Measurements from ENCODE around the gene SEH1L.
"Not testable (repeated sequence)": the region's sequence is repeated elsewhere in the genome, so short reads cannot be mapped to it uniquely, and the experiment has no call there.

Gene SEH1L, protein sequence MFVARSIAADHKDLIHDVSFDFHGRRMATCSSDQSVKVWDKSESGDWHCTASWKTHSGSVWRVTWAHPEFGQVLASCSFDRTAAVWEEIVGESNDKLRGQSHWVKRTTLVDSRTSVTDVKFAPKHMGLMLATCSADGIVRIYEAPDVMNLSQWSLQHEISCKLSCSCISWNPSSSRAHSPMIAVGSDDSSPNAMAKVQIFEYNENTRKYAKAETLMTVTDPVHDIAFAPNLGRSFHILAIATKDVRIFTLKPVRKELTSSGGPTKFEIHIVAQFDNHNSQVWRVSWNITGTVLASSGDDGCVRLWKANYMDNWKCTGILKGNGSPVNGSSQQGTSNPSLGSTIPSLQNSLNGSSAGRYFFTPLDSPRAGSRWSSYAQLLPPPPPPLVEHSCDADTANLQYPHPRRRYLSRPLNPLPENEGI

GRCh38 chr18:12947285-12948049 is at the start of gene SEH1L:
Gene SEH1L, plus strand, starts transcription at chr18:12948011. Its CDS starts 111 bp downstream, at chr18:12948122.
- FAIRE-seq = peak; percentile 90
- DNase-seq (ENCODE audit: extremely low spot score, insufficient read length, low read depth) = peak; percentile 95

DNA sequence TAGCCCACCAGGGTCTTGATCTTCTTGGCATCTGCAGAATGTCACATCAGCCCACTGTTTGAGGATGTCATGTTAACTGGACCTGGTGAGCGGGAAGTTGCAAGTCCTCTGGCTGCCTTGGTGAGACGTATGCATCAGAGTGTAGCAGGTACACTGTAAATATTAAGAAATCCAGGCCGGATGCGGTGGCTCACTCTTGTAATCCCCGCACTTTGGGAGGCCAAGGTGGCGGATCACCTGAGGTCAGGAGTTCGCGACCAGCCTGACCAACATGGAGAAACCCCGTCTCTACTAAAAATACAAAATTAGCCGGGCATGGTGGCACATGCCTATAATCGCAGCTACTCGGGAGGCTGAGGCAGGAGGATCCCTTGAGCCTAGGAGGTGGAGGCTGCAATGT is 46.6 kb upstream of the SEH1L start:
- not testable (repeated sequence) for FAIRE-seq; DNase-seq (ENCODE audit: extremely low spot score, insufficient read length, low read depth)

DNA sequence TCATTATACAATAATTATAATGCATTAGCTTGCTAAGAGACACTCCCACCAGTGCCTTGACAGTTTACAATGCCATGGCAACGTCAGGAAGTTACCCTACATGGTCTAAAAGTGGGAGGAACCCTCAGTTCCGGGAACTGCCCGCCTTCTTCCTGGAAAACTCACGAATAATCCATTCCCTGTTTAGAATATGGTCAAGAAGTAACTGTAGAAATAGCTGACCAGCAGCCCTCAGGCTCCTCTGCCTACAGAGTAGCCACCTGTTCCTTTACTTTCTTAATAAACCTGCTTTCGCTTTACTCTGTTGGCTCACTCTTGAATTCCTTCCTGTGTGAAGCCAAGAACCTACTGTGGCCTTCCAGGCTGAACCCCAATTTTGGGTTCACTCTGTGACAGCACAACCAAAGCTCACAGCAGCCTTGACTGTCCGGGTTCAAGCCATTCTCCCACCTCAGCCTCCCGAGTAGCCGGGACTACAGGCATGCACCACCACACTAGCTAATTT is 43.7 kb upstream of the SEH1L start:
- DNase-seq (ENCODE audit: extremely low spot score, insufficient read length, low read depth) = no peak
- FAIRE-seq = no peak

DNA sequence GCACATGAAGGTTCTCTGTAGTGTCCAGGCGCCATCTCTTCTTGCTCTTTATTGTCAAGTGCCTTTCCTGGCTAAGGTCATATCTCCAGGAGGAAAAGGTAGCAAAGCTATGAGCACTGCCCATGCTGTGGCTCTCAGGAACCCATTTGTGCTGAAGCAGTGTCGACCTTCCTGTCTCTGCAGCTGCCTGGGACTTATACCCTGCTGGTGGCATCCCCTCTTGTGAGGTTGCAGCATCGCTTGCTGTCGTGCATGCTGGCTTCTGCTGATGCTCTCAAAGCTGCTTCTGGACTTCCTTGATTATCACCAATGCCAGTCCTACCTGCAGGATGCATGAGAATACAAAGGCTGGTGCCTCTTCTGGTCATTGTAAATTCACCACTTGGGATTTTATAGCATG is 41.7 kb upstream of the SEH1L start:
- FAIRE-seq (no peak), DNase-seq (ENCODE audit: extremely low spot score, insufficient read length, low read depth) (no peak)

- no peak for FAIRE-seq
Observed at GRCh38 chr18:12906773-12907172, 41.0 kb upstream of the SEH1L start.

DNA sequence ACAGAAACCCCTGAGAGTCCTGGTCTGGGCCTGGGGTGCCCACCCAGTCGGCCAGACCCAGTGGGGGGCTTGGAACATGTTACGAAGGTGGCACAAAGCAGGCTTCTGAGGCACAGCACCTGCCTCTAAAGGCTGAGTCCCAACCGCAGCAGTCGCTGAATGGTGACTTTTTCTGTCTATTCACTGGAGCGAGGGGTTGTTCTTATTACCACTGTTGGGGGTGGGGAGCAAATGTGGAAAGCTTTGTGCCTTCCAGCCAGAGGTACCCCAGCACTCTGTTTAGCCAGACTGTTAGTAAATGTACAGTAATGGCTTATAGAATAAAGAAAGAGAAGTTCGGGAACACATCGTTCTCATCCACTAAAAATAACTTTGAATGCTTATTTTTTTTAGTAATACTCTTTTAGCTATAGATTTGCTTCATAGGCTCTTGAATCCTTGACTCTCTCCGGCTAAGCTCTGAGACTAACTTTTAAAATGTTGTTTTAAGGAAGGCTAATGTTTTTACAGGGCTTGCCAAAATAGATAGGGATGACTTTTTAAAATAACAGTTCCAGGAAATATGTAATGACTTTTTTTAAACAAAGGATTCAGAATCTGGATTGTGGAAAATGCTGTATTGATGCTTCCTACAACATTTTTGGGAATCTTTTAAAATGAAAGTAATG is 40.4 kb upstream of the SEH1L start:
- no peak for FAIRE-seq
- no peak for DNase-seq (ENCODE audit: extremely low spot score, insufficient read length, low read depth)

More at GRCh38 chr18:12906773-12907172, 41.0 kb upstream of the SEH1L start:
- no peak for DNase-seq (ENCODE audit: extremely low spot score, insufficient read length, low read depth)

- no peak for DNase-seq (ENCODE audit: extremely low spot score, insufficient read length, low read depth)
- FAIRE-seq = no peak
Observed at GRCh38 chr18:12908706-12909105, 39.1 kb upstream of the SEH1L start.

DNA sequence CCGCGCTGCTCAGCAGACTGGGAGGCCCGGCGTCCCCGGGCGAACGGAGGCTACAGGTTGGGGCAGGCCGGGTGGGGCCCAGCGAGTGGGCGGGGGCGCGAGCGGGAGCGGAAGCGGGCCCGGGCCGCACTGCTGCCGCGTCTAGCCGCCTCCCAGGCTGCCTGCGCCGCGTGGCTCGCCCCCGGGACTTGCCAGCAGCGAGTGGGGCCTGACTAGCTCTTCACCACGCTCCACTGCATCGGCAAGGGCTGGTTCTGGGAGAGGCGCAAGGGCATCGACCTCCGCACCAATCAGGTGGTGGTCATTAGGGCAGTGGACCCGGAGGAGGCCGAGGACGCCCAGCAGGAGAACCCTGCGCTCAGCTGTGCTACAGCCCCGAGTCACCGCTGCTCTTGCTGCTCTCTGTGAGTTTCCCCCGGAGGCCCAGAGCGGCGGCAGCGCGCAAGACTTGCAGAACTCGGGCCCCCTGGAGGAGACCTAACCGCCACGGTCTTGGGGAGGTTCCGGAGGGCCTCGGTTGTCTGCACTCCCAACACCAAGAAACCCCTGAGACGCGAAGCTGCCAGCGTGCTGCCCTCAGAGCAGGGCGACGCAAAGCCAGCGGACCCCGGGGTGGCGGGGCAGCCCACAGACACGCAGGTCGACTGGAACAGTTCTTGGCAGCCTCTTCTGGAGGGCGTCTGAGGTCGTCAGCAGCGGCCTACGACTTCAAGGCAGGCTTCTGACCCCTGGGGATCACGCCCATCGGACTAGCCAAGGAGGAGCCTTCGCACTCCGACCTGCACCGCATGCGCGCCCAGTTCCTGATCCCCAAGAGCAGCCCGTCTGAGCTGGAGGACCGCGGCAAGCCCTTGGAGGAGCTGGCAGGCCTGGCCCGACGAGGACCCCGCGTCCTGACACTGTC is 36.5 kb upstream of the SEH1L start:
- no peak for FAIRE-seq

DNA sequence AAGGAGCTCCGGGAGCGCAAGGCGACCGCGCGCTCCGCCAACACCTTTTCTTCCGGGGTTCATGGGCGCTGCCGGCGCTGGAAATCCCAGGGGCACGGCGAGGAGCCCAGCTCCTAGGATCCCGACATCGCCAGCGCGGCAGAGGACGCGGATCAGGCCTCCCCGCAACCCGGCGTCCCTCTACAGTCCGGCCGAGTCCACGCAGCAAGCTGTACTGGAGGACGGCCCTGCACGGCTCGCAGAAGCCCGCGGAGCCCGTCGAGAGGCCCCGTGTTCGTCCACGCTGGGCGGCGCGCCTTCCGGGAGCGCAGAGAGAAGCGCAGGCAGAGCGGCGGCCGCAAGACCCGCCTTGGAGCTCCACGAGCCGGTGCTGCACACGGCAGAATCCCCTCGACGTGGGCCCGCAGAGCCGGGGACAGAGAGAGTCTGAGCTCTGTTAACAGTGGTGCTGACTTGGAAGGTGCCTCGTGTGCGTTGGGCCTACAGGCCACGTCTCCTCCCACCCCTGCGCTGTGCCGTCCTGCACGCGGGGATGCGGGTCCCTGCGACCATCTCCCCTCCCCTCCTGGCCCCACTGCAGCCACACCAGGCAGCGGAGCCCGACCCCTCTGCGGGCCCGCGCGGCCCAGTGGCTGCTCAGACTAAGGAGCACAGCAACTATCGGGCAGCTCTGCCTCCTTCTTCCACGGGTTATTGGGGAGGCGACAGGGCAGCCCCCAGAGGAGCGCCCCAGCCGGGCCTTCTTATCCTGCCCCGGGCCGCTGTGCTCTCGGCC is 35.7 kb upstream of the SEH1L start:
- FAIRE-seq (no peak), DNase-seq (ENCODE audit: extremely low spot score, insufficient read length, low read depth) (no peak)

More for the DNA sequence above, 36.5 kb upstream of the SEH1L start:
- DNase-seq (ENCODE audit: extremely low spot score, insufficient read length, low read depth) = no peak

- FAIRE-seq = peak; percentile 41
Observed at GRCh38 chr18:12921178-12921577, 26.6 kb upstream of the SEH1L start.

GRCh38 chr18:12922266-12922665 is 25.5 kb upstream of the SEH1L start:
- no peak for FAIRE-seq
- no peak for DNase-seq (ENCODE audit: extremely low spot score, insufficient read length, low read depth)

More at GRCh38 chr18:12921178-12921577, 26.6 kb upstream of the SEH1L start:
- DNase-seq (ENCODE audit: extremely low spot score, insufficient read length, low read depth) = peak; percentile 14

- DNase-seq (ENCODE audit: extremely low spot score, insufficient read length, low read depth) = no peak
- no peak for FAIRE-seq
Observed at GRCh38 chr18:12924616-12925015, 23.2 kb upstream of the SEH1L start.

- FAIRE-seq (no peak), DNase-seq (ENCODE audit: extremely low spot score, insufficient read length, low read depth) (no peak)
Observed at GRCh38 chr18:12928206-12928605, 19.6 kb upstream of the SEH1L start.

DNA sequence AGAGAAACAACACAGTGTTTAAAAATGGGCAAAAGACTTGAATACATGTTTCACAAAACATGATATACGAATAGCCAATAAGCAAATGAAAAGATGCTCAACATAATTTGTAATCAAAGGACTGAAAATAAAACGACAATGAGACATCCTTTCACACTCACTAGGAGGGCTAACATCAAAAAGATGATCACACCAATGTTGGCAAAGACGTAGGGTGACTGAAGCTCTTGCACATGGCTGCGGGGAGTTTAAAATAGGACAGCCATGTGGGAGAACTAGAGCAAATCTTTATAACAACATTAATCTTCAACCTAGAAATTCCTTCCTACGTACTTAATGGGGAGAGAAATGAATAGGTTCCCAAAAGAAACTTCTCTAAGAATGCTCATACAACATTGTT is 19.2 kb upstream of the SEH1L start:
- FAIRE-seq = no peak

DNA sequence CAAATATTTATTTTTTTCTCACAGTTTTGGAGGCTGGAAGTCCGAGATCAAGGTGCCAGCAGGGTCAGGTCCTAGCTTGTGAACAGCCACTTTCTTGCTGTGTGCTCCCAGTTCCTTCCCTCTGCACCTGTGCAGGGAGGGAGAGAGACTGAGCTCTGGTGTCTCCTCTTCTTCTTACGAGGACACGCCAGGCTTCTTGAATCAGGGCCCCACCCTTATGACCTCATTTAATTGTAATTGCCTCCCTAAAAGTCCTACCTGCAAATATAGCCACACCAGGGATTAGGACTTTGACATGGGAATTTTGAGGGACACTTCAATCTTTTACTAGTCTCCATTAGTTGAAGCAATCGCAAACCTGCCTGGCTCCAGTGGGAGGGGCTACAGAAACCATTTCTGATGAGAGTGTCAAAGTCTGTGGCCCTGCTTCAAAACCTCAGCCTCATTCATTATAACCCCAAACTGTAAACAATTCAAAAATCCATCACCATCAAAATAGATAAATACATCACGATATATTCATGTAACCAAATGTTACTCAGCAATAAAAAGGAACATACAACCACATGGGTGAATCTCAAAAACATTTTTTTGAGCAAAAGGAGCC is 18.2 kb upstream of the SEH1L start:
- FAIRE-seq (no peak), DNase-seq (ENCODE audit: extremely low spot score, insufficient read length, low read depth) (no peak)

More for the DNA sequence above, 19.2 kb upstream of the SEH1L start:
- DNase-seq (ENCODE audit: extremely low spot score, insufficient read length, low read depth) = no peak

DNA sequence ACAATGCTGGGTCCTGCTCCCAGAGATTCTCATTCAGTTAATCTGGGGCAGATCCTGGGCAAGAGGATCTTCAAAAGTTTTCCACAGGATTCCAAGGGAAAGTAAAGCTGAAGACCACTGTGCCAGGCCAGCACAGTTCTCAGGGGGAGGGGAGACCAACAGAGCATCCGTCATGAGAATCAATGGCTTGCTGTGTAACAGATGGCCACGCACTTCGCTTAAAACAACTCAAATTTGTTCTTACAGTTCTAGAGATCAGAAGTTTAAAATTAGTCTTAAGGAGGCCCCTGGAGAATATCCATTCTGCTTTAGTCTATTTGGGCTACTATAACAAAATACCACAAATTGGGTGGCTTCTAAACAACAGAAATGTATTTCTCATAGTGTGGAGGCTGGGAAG is 17.4 kb upstream of the SEH1L start:
- DNase-seq (ENCODE audit: extremely low spot score, insufficient read length, low read depth) (no peak), FAIRE-seq (no peak)

DNA sequence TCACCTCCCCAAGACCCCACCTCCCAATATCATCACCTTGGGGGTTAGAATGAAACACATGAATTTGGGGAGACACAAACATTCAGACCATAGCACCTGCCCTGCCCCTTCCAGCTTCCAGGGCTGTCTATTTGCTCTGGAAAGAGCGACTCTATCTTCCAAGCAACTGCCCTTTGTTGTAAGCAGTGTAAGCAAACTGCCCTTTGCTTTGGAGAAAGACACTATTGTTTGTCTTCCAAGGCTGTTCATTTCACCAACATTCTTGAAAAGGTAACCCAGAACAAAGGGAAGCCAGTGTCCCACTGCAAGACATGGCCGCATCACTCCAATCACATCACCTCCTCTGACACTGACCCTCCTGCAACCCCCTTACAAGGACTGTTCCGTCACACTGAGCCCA is 16.9 kb upstream of the SEH1L start:
- no peak for DNase-seq (ENCODE audit: extremely low spot score, insufficient read length, low read depth)
- FAIRE-seq = no peak

GRCh38 chr18:12933327-12933726 is 14.5 kb upstream of the SEH1L start:
- DNase-seq (ENCODE audit: extremely low spot score, insufficient read length, low read depth) (no peak), FAIRE-seq (no peak)
